GM18870 (cell line): Measurements from ENCODE around the gene CCNB1IP1.
A peak's percentile ranks its signal among the peaks of the same experiment; 100 is the strongest.
"Not testable (repeated sequence)": the region's sequence is repeated elsewhere in the genome, so short reads cannot be mapped to it uniquely, and the experiment has no call there.

Source experiments
- ATAC-seq: cut with Tn5 transposase; IDR thresholded peaks from one replicate; pipeline ENCODE4 v1.9.1; 2021; ENCODE audit warnings: moderate library complexity; ENCODE audit not compliant: unreplicated experiment

Gene CCNB1IP1, protein sequence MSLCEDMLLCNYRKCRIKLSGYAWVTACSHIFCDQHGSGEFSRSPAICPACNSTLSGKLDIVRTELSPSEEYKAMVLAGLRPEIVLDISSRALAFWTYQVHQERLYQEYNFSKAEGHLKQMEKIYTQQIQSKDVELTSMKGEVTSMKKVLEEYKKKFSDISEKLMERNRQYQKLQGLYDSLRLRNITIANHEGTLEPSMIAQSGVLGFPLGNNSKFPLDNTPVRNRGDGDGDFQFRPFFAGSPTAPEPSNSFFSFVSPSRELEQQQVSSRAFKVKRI

GRCh38 chr14:20332788-20333493, at the start of gene CCNB1IP1:
Gene CCNB1IP1 (minus strand): TSS chr14:20333279. CDS start chr14:20316523, 16,756 bp downstream.
- peak; percentile 98 for ATAC-seq

DNA sequence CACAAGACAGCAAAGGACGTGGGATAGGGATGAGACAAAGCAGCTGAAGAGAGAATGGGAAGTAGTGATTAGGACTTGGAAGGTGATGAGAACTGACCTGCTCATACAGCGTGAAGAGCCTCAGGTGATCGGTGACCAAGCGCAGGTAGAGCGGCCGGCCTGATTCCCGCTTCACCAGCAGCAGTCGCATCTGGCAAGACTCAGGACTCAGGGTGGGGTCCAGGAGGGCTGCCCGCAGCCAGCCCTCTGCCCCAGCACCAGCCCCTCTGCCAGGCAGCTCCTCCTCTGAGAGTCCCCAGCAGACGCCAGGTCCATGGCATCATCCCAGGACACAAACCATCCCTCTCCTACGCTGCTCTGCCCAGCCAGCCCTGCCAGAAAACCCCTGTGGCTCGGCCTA, 49.4 kb upstream of the CCNB1IP1 start:
- no peak for ATAC-seq

GRCh38 chr14:20381341-20381740, 48.3 kb upstream of the CCNB1IP1 start:
- no peak for ATAC-seq

GRCh38 chr14:20380681-20381080, 47.6 kb upstream of the CCNB1IP1 start:
- ATAC-seq, result no peak

- no peak for ATAC-seq
Measured at GRCh38 chr14:20379743-20380142, 46.7 kb upstream of the CCNB1IP1 start.

- ATAC-seq, result no peak
Measured at GRCh38 chr14:20377171-20377570, 44.1 kb upstream of the CCNB1IP1 start.

DNA sequence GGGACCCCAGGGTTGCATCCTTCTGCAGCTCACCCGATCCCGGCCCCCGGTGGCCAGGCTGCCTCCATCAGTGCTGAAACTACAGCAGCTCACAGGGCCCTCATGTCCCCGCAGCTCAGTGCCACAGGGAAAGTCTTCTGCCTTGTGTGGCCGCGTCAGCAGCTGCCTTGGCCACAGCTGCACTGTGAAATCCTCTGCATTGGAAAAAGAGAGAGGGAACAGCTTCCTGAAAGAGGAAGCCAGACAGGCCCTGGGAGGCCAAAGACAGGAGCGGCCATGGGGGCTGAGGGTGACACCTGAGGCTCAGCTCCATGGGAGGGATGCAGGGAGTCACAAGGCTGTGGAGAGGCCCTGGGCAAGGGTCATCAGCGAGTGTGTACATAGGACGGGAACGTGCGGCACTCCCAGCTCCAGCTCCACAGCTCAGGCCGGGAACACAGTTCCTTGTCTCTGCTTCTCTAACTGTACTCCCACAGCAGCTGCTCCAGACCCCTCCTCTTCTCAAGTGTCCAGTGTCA, 43.1 kb upstream of the CCNB1IP1 start:
- no peak for ATAC-seq

DNA sequence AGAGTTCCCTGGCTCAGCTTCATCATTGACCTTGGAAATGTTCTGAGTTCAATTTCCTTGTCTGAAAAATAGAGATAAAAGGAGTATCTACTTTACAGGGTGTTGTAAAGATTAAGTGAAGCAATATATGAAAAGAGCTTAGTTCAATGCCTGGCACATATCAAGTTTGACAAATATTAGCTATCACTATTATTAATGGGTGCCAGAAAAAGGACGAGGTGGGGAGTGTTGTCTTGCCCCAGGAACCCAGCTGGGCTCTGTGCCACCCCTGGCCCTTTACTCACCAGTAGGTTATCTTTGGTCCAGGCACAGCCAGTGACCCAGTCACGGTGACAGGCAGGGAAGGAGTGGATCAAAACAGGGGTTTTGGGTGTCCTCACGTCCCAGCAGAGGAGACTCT, 42.4 kb upstream of the CCNB1IP1 start:
- no peak for ATAC-seq

- no peak for ATAC-seq
Measured at GRCh38 chr14:20372796-20373195, 39.7 kb upstream of the CCNB1IP1 start.

DNA sequence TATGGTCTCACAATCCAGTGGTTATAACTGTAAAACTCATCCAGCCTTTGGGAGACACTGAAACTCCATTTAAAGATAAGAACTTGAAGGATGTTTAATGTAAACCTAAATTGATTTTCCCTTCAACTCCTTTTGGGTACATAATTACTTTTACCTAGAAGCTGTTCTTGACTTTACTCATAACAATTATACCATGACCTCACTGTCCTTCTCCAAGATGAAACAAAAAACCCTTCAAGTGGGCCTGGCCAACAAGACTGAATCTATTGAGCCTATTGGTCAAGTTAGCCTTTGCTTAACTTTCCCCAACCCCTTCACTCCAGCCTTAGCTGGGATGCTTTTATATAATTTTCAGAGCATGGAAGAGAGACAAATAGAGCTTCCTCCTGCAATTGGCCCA, 32.8 kb upstream of the CCNB1IP1 start:
- no peak for ATAC-seq

- ATAC-seq, result not testable (repeated sequence)
Measured at GRCh38 chr14:20358474-20358873, 25.4 kb upstream of the CCNB1IP1 start.

- ATAC-seq, result no peak
Measured at GRCh38 chr14:20356422-20356821, 23.3 kb upstream of the CCNB1IP1 start.

DNA sequence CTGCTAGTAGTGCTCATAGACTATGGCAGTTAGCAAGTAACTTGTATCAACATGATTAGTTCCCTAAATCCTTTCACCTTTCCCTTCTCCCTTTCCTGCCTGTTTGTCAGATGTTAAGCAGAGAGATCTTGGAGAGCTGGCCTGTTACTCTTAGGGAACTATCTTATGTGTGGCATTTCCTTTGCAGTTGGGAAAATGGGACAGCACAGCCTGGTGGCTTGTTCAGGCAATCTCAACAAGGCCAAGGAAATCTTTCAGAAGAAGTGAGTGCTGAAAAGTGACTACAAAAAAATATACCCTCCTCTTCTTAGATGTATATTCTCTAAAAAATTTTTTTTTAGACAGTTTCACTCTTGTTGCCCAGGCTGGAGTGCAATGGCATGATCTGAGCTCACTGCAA, 17.8 kb upstream of the CCNB1IP1 start:
- no peak for ATAC-seq

GRCh38 chr14:20350282-20350681, 17.2 kb upstream of the CCNB1IP1 start:
- no peak for ATAC-seq

GRCh38 chr14:20347747-20348146, 14.7 kb upstream of the CCNB1IP1 start:
- no peak for ATAC-seq

- no peak for ATAC-seq
Measured at GRCh38 chr14:20346713-20347112, 13.6 kb upstream of the CCNB1IP1 start.

DNA sequence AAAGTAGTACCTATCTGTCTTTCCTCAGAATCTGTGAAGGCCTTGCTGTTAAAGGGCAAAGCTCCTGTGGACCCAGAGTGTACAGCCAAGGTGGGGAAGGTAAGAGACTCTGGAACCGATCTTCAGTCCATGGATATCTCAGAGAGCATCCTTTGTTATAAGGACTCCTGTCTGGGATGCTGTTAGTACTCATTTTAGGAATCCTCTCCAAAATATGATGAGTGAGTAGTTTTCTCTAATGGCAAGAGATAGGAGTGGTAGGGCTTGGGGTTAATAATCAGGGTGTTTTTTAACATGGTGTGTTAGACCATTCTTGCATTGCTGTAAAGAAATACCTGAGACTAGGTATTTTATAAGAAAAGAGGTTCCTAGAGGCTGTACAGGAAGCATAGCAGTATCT, 12.3 kb upstream of the CCNB1IP1 start:
- no peak for ATAC-seq

- ATAC-seq, result no peak
Measured at GRCh38 chr14:20343862-20344220, 10.8 kb upstream of the CCNB1IP1 start.

GRCh38 chr14:20343092-20343861, 10.2 kb upstream of the CCNB1IP1 start, which contains the start of gene PARP2:
Gene PARP2 (plus strand): TSS chr14:20343635. CDS start chr14:20343642, 7 bp downstream.
- ATAC-seq, result peak; percentile 93

- no peak for ATAC-seq
Measured at GRCh38 chr14:20341646-20342045, 8.6 kb upstream of the CCNB1IP1 start.

- ATAC-seq, result not testable (repeated sequence)
Measured at GRCh38 chr14:20341032-20341431, 8.0 kb upstream of the CCNB1IP1 start.
